Fibroblast of upper back skin (primary cell): ENCODE measurements around the gene HTR3D.
"Not testable (repeated sequence)": the region's sequence is repeated elsewhere in the genome, so short reads cannot be mapped to it uniquely, and the experiment has no call there.

Source experiments
- DNase-seq: peaks from one replicate; pipeline ENCODE4 v3.0.0-alpha.2; 2013

HTR3D gene

DNA sequence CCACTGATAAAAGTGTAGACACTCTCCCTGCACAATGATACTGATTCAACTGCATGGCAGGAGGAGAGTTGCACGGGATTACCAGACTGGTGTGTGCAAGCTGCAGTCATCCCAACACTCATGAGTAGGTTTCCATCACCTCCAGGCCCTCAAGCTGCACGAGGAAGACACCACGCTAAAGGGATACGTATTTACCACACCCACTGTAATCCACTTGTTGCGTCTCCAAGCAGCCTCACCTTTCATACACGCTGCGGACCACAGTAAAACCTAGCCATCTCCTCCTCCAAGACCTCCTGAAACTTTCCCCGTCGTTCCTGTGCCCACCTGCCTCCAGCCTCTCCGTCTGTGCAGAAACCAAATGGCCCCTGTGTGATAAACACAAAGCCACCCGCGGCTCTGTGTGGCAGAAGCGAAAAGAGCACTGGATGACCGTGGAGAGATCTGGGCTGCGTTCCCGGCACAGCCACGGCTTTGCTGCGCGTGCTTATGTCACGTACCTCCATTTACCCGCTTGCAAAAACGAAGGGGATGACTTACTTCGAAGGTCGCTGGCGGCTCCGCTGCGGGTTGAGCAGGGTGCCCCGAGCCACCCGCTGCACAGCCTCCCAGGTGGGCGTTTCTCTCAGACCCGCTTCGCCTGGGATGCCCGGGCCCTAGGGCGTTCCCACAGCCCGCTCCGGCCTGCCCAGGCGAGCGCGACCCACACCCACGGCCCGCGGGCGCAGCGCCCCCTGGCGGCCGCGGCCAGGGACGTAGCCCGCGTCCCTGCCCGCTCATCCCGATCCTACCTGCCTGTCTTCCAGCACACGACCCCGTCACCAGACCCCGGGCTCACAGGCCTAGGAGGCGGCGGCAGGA lies 14.5 kb upstream of the HTR3D start:
- peak; percentile 44 for DNase-seq

DNA sequence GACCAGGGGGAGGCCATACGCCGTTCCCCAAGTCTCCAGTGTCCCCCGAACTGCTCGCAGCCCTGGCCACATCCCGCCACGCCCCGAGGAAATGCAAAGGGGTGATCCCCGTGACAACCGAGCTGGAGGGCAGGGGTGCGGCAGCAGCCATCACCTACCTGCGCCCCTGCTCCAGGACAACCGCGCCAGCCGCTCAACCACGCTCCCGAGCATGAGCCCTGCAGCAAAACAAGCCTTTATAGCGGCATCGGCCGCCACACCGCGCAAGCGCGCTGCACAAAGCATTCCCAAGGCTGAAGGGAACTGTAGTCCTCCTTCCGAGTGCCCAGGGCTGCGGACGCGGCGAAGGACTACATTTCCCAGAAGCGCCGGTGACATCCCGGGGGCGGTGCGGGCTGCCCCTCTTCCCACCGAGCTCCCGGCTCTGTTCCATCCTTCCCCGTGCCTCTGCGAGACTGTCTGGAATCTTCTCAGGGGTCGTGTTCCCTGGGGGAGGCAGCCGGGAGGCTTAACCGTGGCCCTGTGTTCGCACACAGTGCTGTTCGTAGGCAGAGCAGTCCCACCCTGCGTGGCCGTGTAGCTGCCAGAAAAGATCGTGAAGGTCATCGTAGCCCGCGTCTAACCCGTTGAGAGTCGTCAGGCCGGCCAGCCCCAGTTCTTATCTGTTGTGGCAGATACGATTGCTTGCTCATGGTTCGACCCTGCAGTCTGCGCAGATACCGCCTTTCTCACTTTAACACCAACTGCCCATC lies 13.7 kb upstream of the HTR3D start, which contains the start of gene ABCC5:
Gene ABCC5 (minus strand): TSS at position 213 of the 752 bp plus-strand sequence. CDS start 3,492 bp downstream, outside the sequence.
- peak; percentile 94 for DNase-seq

DNA sequence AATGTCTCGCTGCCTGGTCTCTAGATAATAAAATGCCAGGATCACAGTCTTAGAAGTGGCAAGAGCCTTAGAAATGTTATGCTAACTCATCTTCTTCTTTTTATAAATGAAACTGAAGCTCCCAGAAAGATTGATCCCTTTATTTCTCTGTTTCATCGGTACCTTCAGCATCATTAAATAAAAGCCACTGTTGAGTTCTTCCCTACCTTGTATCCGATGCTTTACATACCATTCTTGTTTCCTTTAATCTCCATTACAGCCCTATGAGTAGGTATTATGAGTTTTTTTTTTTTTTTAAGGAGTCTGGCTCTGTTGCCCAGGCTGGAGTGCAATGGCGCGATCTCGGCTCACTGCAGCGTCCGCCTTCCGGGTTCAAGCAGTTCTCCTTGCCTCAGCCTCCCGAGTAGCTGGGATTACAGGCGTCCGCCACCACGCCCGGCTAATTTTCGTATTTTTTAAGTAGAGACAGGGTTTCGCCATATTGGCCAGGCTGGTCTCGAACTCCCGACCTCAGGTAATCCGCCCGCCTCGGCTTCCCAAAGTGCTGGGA lies 13.0 kb upstream of the HTR3D start:
- no peak for DNase-seq

DNA sequence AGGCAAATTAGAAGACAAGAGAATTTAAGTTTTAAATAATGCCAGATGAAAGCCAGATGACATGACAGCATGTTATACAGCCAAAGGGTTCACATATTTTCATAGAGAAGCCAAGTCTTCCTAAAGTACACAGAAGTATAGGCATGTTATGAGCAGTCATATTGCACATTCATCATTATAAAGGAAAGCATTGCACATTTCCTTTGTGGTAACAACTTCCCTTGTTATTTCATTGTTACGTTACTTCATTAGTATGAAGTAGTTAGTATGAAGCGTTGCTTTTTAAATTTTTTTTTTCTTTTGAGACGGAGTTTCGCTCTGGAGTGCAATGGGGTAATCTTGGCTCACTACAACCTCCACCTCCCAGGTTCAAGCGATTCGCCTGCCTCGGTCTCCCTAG lies 9.2 kb upstream of the HTR3D start:
- no peak for DNase-seq

DNA sequence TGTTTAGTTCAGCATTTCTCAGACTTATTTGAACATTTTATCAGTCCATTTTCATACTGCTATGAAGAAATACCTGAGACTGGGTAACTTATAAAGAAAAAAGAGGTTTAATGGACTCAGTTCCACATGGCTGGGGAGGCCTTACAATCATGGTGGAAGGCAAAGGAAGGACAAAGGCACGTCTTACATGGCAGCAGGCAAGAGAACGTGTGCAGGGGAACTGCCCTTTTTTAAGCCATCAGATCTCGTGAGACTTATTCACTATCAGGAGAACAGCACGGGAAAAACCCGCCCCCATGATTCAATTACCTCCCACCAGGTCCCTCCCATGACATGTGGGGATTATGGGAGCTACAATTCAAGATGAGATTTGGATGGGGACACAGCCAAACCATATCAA lies 6.3 kb upstream of the HTR3D start:
- DNase-seq, result not testable (repeated sequence)

DNA sequence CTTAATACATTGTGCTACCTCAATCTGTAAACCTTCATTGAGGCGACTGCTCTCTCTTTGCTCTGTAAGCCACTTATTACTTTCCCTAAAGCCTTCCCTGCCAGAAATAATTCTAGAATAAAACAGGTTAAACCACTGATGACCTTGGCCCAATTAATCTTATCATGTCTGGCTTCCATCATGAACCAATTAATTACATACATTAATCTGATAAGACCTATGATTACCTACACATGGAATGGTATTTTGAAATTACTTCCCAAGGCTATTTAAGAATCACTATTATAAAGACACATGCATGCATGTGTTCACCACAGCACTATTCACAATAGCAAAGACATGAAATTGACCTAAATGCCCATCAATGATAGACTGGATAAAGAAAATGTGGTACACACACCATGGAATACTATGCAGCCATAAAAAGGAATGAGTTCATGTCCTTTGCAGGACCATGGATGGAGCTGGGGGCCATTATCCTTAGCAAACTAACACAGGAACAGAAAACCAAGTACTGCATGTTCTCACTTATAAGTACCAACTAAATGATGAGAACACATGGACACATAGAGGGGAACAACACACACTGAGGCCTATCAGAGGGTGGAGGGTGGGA lies 3.2 kb upstream of the HTR3D start:
- DNase-seq, result not testable (repeated sequence)

DNA sequence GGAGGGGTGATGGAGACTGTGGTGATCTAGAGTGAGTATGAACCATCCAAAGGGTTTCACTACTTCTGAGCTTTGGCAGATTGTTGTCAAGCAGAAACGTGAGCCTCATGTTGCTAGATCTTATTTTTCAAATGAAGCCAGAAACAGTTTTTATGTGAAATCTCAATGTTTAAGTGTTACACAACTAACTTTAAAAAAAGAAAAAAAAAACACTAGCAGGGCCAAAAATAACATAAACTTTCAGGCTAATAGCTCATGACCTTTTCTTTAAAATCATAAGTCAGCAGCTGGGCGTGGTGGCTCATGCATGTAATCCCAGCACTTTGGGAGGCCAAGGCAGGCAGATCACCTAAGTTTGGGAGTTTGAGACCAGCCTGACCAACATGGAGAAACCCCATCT lies 2.1 kb upstream of the HTR3D start:
- no peak for DNase-seq

DNA sequence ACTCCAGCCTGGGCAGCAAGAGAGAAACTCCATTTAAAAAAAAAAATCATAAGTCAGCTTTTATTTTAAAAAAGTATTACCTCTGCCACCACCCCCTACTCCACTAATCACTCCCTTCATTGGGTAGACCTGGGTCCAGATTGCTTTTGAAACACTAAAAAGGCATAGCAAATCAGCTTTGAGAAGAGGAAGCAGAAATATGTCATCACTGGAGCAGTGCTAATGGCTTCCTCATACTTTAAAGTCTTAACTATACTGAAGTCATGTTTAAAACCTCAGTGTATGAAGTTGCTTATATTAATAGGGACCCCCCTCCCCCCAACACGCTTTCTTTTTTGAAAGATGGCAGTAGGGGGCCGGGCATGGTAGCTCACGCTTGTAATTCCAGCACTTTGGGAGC lies 1.0 kb upstream of the HTR3D start:
- DNase-seq, result no peak

DNA sequence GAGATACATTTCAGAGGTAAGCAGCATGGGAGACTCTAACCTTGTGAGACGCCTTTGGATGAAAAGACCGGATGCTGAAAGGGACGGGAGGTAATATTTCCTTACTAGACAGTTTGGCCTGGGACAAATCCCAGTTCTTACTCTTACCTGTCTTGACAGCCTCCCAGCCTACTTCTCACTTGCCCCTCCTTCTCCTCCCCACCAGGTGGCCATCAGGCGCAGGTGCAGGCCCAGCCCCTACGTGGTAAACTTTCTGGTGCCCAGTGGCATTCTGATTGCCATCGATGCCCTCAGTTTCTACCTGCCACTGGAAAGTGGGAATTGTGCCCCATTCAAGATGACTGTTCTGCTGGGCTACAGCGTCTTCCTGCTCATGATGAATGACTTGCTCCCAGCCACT lies 6.3 kb downstream of the HTR3D start:
- no peak for DNase-seq

DNA sequence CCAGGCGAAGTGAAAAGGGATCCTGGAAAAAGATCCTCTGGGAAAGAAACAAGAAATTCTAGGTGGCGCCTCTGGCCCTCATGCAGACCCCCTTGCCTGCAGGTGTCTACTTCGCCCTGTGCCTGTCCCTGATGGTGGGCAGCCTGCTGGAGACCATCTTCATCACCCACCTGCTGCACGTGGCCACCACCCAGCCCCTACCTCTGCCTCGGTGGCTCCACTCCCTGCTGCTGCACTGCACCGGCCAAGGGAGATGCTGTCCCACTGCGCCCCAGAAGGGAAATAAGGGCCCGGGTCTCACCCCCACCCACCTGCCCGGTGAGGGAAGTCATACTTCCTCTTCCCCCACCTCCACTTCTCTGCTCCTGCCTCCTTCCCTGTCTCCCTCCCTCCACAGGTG lies 6.8 kb downstream of the HTR3D start:
- DNase-seq, result not testable (repeated sequence)

DNA sequence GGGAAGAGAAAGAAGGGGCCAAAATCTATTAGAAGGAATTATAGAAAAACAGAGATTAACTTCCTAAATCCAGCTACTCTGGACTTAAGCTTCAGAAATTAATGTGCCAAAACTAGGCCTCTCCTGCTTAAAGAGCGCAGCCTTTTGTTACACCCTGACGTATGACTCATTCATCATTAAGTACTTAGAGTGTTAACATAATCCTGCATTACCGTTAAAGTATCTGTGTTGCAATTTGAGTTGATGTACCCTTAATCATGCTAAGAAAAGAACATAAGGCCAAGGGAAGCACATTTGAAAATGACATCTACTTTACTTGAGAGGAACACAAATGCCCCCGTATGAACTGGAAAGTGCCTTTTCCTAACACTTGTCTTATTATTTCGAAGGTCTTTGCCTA lies 7.9 kb downstream of the HTR3D start:
- DNase-seq, result no peak

DNA sequence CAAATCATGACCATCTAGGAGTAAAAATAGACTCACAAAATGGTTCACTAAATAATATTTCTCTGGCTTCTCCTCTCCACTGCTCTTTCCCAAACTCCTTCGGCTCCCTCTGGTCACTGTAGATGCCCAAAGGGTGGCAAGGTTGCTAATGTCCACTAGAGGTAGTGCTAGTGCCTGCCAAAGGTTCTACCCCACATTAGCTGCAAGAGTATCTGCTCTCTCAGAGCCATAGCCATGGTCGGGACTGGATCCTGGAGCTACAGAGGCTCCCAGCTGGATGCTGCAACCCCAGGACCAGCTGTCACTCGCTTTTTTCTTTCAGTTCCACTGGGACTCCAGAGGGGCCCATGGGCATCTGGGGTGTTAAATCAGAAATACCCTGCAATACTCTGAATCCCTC lies 8.5 kb downstream of the HTR3D start:
- no peak for DNase-seq

DNA sequence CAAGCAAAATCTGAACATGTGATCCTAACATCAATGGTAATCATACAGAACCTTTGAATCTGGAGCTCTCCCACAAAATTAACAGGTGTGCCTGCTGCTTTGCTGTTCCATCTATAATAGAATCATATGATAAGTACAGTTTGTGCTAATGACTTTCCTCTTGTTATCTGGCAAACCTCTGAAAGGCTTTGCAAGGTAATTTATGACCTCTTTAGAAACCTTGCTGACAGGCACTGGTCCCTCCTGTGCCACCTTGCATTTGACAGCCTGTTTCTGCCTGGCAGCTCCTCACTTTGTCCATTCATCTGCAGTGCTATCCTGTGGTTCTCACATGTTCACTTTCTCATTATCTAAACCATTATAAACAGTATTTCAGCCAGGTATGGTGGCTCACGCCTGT lies 11.1 kb downstream of the HTR3D start:
- DNase-seq, result no peak

DNA sequence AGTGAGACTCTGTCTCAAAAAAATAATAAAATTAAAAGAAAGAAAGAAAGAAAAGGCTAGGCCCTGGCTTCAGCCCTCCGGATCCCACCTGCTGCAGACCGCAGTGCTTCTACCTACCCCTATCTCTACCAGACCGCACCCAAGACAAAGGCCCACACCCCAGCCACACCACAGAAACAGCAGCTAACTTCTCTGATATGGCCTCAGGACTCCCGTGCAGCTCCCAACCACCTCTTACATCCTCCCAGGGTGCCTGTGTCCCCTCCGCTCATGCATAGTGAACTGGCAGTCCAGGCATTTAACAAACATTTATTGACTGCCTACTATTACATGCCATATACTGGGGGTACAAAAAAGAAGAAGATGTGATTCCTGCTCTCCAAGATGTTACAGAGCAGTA lies 14.5 kb downstream of the HTR3D start:
- DNase-seq, result no peak

DNA sequence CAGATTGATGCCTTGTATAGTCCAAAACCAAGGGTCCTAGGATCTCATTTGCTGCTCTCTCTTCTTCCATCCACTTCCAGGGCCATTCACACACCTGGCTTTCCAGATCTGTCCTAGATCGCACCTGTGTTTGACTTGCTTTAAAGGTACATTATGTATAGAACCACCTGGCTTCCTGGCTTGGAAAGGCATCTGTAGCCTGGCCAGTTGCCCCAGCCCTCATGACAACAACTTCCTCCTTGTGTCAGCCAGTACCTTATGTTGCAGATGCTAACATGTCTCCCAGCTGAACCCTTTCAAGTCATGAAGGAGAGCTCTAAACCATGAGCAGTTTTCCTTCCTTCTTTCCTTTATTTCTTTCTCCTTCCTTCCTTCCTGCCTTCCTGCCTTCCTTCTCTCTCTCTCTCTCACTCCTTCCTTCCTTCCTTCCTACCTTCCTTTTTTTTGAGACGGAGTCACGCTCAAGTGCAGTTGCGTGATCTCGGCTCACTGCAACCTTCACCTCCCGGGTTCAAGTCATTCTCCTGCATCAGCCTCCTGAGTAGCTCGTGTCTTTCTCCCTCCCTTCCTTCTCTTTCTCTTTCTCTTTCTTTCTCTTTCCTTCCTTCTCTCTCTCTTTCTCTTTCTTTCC lies 18.8 kb downstream of the HTR3D start:
- no peak for DNase-seq

DNA sequence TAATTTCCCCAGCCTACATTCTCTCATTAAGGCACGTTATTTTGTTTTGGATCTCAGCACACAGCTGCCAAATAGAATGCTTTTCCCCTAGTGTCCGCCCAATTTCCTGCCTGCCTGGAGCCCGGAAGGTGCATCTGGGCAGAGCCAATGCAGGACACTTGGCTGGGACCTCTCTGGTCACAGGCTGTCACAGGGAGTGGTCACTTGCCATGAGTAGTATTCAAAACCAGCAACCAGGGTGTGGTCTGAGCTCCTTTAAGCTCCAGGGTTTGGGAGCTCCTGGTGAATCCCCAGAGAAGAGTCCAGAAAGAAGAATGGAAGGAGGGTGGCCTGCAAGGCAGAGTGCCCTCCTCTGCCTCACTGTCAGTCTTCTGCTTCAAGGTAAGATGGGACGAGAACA lies 21.2 kb downstream of the HTR3D start, which contains the start of gene HTR3C:
Gene HTR3C (plus strand): TSS at position 281 of the 400 bp plus-strand sequence. CDS start 34 bp downstream, at position 315.
- DNase-seq, result no peak

DNA sequence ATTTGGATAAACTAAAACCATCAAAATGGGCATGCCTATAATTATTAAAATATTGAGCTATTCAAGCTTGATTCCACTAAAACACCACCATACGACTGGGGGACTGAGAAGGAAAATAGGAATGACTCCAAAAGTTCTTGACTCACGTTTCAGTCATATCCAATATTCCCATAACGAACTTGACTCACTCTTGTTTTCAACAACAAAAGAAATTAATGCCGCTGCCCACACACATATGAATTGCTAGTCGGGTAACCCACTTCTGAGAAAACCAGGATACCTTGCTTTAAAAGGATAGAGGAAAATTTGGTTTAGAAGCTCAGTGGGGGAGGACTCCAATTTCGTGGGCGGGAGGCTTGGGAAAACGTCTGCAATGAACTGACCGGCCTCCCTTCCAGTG lies 26.5 kb downstream of the HTR3D start:
- DNase-seq, result peak; percentile 53

DNA sequence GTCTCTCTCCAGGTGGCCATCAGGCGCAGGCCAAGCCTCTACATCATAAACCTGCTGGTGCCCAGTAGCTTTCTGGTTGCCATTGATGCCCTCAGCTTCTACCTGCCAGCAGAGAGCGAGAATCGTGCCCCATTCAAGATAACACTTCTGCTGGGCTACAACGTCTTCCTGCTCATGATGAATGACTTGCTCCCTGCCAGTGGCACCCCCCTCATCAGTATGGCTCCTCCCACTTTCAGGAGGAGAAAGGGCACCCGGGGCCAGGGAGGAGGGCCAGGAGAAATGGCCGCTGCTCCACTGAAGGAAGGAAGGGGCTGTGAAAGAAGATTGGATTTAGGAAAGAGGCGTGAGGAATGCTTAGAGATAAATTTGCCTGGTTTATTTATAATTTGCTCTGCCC lies 27.9 kb downstream of the HTR3D start:
- DNase-seq, result no peak

DNA sequence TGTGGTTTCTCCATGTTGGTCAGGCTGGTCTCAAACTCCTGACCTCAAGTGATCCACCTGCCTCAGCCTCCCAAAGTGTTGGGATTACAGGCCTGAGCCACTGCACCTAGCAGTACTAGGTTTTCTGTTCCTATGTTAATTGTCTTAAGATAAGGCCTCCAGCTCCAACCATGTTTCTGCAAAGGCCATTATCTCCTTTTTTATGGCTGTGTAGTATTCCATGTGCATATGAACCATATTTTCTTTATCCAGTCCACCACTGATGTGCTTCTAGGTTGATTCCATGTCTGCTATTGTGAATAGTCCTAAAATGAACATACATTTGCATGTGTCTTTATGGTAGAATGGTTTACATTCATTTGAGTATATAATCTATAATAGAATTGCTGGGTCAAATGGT lies 31.1 kb downstream of the HTR3D start:
- no peak for DNase-seq

DNA sequence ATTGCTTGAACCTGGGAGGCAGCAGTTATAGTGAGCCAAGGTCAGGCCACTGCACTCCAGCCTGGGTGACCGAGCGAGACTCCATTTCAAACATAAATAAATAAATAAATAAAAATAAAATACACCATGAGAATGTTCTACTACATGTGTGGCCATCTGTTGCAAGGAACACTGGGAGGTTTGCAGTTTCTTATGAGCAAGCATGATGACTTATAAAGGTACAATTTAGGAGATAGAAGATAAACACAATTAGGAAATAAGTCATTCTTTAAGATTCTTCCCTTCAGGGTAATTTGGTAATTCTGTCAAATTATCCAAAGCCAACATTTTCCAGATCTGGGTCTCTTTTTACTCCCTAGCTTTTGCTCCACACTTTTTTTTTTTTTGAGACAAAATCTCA lies 34.7 kb downstream of the HTR3D start:
- no peak for DNase-seq

DNA sequence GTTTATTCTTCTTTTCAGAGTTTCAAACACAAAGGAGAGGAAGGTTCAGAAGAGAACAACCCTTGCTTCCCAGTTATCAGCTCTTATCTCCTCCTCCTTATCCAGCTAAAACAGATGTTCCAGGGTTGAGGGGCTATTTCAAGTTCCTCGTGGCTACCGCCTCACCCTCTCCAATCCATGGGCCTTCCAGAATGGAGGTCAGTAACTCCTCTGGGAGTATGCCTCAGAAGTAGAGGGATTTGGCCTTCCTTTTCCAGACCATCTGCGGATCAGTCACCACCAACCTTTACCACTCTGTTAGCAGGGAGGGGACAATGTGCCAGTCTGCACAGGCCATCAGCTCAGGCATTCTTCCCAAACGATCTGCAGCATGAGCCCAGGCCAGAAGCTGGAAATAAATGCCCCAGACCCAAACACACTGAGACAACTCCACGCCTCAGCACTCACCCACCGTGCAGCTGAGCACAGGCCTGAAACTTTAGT lies 36.1 kb downstream of the HTR3D start:
- no peak for DNase-seq

DNA sequence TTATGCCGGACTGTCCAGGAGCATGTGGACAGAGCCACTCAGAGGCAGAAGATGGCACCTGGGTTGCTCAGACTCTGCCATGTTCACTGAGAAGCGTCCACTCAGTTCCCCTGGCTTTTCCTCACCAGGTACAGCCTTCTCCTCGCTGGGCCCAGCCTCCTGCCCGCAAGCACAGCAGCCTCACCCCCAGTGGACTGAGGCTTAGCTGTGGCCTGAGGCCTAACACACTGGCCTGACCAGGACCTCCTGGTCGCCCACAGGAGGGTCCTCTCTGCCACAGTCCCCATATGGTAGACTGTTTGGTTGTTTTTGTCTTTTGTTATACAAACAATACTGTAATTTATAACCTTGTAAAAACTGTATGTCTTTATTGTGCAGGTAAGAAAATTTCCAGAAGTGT lies 36.8 kb downstream of the HTR3D start:
- DNase-seq, result no peak

DNA sequence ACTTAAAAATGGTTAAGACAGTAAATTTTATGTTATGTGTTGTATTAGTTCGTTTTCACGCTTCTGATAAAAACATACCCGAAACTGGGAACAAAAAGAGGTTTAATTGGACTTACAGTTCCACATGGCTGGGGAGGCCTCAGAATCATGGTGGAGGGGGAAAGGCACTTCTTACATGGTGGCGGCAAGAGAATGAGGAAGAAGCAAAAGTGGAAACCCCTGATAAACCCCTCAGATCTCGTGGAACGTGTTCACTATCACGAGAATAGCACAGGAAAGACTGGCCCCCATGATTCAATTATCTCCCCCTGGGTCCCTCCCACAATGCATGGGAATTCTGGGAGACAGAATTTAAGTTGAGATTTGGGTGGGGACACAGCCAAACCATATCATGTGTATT lies 39.6 kb downstream of the HTR3D start:
- DNase-seq, result not testable (repeated sequence)
